HG02623 (cell line): ENCODE data around the gene DMRT1.
A peak's percentile ranks its signal among the peaks of the same experiment; 100 is the strongest.
"Not testable (repeated sequence)": the region's sequence is repeated elsewhere in the genome, so short reads cannot be mapped to it uniquely, and the experiment has no call there.

Experiments
- ATAC-seq: cut with Tn5 transposase; IDR thresholded peaks from one replicate; pipeline ENCODE4 v1.9.1; 2021; ENCODE audit warnings: moderate library complexity; ENCODE audit not compliant: unreplicated experiment

Gene DMRT1

DNA sequence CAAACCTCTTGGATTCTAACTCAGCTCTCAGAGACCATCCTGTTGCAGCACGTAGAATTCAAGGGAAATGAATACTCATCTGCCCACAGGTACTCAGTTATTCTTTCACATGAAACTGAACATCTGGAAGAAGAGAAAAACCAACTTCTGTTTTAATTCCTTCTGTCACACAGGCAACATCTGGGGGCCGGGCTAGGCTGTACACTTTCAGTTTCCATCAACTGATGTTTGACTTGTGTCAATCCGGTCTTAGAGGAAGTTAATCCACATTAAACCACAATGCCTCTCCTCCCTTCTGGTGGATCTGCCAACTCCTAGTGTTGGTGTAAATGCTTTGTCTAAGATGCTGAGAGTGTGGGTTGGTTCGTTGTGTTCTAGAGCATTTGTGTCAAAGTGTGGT is 152.5 kb downstream of the DMRT1 start:
- ATAC-seq, result no peak

DNA sequence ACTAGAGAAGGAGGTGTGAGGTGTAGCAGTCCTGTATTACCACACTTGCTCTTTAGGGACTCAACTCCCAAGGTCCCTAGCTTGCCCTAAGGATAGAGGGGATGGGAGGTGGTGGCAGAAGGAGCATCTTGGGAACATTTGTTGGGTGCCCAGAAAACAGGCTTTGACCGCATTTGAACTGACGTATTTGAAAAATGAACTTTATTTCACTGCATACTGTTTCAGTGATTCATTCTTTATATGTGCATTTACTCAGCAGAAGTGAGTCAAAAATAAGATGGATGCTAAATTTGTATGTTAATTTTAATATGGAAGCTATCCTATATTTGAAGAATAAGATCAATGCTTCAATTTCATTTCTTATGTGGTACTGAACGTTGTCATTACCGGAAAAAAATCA is 153.7 kb downstream of the DMRT1 start:
- ATAC-seq, result no peak

DNA sequence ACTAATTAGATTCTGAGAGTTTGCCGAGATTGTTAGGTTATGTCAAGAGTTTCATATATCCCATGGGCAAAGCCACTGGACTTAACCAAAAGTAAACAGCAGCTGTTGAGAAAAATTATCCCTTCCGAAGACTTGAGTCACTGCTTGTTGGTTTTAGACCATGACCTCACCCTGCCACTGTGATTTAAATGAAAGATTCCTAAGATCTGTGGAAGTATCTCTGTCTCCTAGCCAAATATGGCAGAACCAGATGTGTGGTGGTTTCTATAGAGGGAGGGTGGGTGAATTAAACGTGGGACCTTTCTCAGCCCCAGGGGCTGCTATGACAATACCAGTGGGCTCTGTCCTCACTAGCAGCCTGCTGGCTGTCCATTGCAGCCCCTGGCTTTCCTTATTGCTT is 154.3 kb downstream of the DMRT1 start:
- no peak for ATAC-seq

DNA sequence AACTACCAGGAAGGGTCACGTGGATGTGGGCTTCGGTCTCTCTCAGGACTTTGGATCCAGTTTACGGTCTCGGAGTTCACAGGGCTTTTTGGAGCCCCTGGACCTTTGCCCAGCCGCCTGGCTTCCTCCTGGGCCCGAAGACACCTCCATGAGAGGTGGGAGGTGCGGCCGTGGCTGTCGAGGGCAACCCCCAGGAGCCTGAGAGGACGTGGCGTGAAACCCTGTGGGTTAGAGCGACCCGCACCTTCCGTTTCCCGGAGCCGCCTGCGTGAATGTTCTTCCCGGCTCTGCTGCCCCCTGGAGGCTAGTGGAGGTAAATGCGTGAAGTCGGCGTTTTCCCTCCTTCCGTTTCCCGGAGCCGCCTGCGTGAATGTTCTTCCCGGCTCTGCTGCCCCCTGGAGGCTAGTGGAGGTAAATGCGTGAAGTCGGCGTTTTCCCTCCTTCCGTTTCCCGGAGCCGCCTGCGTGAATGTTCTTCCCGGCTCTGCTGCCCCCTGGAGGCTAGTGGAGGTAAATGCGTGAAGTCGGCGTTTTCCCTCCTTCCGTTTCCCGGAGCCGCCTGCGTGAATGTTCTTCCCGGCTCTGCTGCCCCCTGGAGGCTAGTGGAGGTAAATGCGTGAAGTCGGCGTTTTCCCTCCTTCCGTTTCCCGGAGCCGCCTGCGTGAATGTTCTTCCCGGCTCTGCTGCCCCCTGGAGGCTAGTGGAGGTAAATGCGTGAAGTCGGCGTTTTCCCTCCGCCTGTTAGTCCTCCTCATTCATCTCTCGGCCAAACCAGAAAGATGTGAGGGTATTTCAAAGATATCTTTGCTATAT is 157.0 kb downstream of the DMRT1 start:
- not testable (repeated sequence) for ATAC-seq

DNA sequence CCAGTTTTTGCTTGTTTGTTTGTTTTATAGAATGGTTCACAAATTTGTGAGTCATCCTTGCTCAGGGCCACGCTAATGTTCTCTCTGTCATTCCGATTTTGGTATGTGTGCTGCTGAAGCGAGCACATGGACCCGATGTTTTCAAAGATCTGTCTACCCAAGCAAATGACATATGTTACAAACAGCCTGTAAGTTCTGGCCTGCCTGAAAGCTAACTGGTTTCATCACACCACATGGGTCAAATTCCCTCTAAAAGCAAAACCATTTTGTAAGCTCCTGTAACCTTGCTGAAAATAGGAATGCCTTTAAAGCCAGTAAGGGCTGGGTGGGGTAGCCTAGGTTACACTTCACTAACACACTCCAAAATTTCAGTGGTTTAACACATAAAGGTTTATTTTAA is 160.3 kb downstream of the DMRT1 start:
- ATAC-seq, result no peak

DNA sequence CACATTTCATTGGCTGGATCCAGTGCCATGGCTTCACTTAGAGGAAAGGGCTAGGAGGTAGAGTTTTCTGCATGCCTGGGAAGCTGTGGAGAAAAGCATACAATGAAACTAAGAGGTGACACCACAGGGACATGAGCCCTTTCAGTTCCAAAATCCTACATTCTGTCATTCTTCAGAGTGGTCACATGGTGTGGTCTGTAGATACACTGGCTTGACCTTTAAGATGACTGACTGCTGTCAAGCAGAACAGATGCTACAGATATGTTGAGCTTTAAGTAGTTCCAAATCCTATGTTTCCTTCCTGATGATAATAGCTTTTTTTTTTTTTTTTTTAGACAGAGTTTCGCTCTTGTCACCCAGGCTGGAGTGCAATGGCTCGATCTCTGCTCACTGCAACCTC is 161.2 kb downstream of the DMRT1 start:
- ATAC-seq, result no peak

DNA sequence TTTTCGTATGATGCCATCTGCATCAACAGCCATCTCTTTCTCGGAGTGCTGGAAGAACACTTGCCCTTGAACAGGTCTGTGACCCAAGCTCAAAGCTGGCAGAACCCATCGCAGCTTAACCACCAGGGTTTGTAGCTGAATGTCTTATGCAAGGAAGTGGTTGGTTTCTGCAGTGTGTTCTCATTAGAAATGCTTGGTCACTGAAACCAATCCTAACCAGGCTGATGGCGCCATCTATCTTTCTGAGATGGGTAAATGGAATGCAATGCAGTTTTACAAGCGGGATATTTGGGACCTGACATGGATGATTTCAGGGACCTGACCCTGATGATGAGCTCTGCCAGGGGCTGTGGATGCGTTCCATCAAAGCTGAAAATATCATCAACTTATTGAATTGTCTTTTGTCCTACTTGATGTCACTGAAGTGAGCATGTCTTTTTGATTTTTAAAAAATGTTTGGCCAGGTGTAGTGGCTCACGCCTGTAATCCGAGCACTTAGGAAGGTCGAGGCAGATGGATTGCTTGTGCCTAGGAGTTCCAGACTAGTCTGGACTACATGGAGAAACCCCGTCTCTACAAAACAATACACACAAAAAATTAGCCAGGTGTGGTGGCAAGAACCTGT is 163.7 kb downstream of the DMRT1 start:
- ATAC-seq, result no peak

DNA sequence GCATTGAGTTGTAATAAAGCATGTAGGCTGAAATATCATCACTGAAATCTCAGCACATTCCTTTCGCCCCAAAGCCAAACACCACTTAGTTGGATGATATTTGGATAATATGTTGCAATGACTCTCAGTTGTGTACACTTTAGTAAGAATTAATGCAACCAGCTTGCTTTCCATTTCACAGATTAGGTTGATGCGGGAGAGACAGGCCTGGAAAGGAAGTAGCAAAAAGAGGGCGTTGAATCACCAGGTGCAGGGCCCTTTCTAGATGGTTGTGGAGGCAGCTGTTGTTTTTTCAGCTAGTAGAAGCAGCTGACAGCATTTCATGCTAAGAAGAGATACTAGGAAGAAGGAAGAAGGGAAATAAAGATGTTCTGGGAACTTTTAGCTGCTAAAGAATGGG is 165.8 kb downstream of the DMRT1 start:
- ATAC-seq, result no peak

DNA sequence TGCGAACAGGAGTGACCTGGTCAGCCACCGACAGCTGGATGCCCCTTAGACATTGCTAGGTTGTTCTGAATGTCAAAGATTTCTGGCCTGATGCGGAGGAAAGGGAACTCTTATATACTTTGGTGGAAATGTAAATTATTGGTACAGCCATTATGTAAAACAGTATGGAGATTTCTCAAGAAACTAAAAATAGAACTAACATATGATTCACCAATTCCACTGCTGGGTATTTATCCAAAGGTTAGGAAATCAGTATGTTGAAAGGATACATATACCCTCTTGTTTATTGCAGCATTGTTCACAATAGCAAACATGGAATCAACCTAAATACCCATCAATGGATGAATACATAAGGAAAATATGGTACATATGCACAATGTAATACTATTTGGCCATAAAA is 166.7 kb downstream of the DMRT1 start:
- ATAC-seq, result no peak

DNA sequence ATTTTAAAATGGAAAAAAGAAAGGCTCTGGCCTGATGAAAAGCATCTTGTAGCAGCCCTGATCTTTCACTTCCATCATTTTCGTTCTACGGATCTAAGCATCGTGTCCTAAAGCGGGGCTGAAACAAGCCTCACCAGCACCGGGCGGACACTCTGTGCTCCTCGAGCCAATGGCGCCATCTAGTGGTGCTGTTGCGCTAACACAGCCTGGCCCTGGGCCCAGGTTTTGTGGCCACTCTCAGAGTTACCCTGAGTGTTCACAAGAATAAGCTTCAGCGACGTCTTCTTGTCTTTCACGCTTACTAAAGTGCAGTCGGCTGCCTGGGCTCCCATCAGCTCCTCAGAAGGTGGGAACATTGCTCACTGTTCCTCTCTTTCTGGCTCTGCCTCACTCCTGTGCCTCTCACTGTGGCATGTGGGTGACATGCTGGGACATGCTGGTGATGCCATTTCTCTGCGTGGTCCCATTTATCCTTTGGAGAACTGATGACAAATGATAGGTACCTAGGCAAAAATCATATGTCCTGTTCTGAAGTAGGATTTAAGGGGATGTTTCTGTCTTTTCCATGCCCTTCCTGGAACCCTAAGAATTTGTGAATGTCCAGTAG is 167.7 kb downstream of the DMRT1 start:
- peak; percentile 99 for ATAC-seq

DNA sequence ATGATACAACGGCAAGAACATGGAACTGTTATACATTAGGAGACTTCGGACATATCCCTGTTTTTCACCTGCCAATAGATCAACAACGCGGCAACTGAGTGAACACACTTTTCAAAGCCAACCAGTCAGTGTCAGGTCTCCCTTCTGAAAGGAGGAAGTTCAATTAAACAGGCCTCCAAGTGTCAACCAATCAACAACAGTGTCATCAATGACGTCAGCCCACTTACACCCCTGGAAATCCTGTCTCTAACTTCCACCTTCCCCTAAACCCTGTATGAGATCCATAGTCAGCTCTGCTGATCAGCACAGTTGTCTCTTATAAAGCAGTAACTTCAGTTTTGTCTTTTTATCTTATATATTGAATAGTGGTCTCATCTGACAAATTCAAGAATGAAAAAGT is 171.5 kb downstream of the DMRT1 start:
- no peak for ATAC-seq

DNA sequence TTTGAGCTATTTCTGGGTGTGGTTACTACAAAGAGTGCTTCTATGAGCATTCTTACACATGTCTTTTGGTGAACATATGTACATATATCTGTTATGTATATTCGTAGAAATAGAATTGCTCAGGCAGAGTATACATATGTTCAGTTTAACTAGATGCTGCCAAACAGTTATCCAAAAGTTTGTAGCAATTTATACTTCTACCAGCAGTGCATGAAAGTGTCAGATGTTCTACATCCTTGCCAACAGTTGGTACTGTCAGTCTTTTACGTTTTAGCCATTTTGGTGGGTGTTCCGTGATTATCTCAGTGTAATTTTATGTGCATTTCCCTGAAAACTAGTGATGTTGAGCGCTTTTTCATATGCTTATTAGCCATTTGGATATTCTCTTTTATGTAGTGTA is 172.7 kb downstream of the DMRT1 start:
- no peak for ATAC-seq

DNA sequence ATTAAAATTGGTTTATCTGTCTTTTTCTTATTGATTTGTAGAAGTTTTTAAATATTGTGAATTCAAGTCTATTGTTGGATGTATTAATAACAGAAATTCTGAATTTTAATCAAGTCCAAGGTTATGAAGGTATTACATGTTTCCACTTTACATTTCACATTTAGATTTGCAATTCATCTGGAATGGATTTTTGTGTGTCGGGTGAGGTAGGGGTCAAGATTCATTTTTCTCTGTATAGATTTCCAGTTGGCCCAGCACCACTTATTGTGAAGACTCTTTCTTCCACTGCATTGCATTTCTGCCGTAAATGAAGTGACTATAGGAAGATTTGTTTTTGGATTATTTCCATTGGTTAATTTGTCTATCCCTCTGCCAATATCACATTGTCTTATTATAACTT is 173.1 kb downstream of the DMRT1 start:
- ATAC-seq, result no peak

DNA sequence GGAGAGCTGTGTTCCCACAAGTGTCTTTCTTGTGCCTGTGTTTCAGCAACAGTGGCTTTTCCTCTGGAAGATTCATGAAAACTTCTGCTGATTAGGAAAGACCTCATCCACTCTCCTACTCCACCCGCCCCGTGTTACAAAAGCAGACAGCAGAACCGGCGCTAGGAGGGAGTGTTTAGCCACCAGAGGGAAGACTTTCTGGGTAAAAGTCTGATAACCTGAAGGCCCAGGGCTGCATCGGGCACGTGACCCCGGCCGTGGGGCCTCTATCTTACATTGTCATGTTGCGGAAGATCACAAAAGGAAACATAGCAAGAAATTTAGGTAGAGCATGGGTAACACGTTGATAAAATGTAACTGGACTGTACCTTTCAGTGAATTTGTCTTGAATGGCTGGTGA is 176.6 kb downstream of the DMRT1 start:
- no peak for ATAC-seq
